AG04449 (cell line): ENCODE measurements around the gene GCNA.

Experiments
- CTCF ChIA-PET: fragments of 350-600 bp; formaldehyde crosslinking; extraction: SDS; loops from one replicate; lab custom pipeline; 2021; ENCODE audit warnings: antibody characterized with exemption; lab: Yijun Ruan, JAX
- POLR2A ChIA-PET: fragments of 400-600, 350-600 bp; formaldehyde crosslinking; extraction: SDS; loops from one replicate; lab custom pipeline; 2020; ENCODE audit warnings: antibody characterized with exemption, inconsistent platforms; lab: Yijun Ruan, JAX
- DNase-seq: peaks from one replicate; pipeline ENCODE4 v3.0.0-alpha.2; 2010; ENCODE audit warnings: low read depth, low spot score
- H3K4me3 ChIP-seq: 2 replicates; pipeline ENCODE4 v1.5.1; 2011; ENCODE audit warnings: low read depth, mild to moderate bottlenecking, control low read depth, low read length
- TF ChIP-seq, protein P1 (sequence below): IDR thresholded peaks from one replicate; pipeline ENCODE4 v1.5.1; 2011; ENCODE audit warnings: mild to moderate bottlenecking, moderate library complexity, low read length, control low read depth, inconsistent platforms; ENCODE audit not compliant: insufficient read depth; ENCODE audit errors: missing control alignments

The GCNA gene

DNA sequence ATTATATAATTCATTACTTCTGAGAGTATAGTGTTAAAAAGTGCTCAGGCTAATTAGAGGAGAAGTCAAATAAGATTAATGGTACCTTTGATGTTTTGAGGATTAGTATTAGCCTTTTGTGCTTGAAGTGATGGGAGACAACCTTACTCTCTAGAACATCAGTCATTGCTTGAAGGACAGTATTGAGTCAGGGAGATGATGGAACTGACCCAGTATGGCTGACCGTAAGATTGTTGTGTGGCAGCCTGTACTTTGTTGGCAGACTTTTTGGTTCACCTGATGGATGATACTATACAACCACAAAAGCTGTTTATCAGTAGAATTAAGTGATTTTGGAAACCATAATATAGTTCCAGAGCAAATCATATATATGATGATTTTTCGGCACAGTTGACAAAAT lies 35.4 kb upstream of the GCNA start:
- ChIA-PET POLR2A (interaction anchor here (0.6 to 2.1 kb wide), 2 partner anchors 9 to 18 kb away, joined by 3 to 18 read pairs; partner anchors contain the start of gene OGT), CTCF (no interaction called here)
- TF ChIP-seq, protein P1, sequence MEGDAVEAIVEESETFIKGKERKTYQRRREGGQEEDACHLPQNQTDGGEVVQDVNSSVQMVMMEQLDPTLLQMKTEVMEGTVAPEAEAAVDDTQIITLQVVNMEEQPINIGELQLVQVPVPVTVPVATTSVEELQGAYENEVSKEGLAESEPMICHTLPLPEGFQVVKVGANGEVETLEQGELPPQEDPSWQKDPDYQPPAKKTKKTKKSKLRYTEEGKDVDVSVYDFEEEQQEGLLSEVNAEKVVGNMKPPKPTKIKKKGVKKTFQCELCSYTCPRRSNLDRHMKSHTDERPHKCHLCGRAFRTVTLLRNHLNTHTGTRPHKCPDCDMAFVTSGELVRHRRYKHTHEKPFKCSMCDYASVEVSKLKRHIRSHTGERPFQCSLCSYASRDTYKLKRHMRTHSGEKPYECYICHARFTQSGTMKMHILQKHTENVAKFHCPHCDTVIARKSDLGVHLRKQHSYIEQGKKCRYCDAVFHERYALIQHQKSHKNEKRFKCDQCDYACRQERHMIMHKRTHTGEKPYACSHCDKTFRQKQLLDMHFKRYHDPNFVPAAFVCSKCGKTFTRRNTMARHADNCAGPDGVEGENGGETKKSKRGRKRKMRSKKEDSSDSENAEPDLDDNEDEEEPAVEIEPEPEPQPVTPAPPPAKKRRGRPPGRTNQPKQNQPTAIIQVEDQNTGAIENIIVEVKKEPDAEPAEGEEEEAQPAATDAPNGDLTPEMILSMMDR, result no peak
- DNase-seq, result no peak
- no peak overlapping the region for H3K4me3 ChIP-seq

DNA sequence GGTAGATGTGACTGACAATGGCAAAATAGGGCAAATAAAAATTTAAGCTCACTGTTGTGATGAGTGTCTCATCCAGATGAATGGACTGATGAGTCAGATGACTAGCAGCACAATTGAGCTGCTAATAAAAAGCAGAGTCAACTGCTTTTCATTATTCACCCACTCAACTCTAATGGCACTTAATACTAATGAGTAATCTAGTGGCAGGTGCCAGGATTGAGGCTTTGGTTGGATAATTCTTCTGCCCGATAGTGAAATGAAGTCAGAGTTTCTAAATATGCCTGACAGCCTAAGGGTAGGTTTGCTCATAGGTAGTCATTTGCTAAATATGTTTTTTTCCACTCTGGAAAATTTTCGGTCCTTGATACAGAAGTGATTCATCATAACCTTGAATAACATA lies 34.9 kb upstream of the GCNA start:
- TF ChIP-seq, protein P1, result no peak
- no peak for DNase-seq
- no peak overlapping the region for H3K4me3 ChIP-seq
- CTCF ChIA-PET, result no interaction called here
- POLR2A ChIA-PET, result interaction anchor here (2.1 kb wide), 1 partner anchor 10 kb away, joined by 18 read pairs; the partner anchor contains the start of gene OGT

DNA sequence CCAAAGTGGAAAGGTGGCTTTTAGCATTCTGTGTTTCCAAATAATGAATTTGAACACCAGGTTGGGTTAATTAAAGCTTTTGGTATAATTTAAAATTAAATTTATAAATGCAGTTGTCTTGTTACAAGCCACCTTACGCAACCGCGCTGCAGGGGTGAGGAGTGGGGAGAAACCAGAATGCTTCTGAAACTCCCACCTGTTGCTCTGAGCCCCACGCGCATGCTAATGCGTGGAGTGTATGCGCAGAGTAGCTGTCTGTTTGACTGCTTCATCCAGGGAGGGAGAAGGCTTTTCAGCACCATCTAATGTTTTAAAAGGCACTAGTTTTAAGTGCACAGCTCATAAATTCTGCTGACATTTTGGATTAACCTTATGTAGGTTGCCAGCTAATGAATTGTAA lies 32.9 kb upstream of the GCNA start:
- POLR2A ChIA-PET, result no interaction called here
- DNase-seq, result no peak
- TF ChIP-seq, protein P1, result no peak
- no peak overlapping the region for H3K4me3 ChIP-seq
- CTCF ChIA-PET, result no interaction called here

DNA sequence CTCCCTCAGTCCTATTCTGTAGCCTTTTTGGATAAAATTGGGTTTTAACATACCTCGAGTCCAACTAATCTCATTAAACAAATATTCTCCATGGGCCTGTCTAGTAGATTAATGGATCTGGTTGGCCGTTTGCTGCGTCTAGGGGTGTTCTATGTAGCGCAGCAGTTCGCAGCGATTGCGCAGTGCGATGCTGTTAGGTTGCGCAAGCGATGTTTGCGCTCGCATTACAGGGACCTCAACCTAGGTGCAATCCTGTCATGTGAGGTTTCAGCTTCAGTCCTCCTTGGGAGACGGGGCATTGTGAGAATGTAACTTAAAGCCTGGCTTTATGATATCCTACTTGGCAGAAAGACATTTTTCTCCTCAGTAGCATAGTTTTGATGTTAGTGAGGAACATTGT lies 31.4 kb upstream of the GCNA start:
- no peak for DNase-seq
- TF ChIP-seq, protein P1, result no peak
- CTCF ChIA-PET, result no interaction called here
- no peak overlapping the region for H3K4me3 ChIP-seq
- POLR2A ChIA-PET, result no interaction called here

DNA sequence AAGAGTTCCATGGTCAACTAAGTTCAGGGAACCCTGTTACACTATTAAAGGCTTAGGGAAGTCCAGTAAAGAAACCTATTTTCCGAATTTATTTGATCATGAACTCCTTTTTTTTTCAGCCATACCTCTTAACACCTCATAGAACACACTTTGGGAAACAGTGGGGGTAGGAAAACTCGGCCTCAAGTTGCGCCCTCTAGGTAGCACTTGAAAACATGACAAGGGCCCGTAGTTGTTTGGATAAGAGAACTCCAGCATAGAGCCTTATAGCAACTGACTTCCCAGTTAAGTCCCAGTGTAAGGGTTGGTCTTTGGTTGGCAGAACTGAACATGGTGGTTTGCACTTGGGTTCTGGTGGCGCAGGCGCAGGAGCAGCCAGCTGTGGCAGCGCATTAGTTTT lies 30.9 kb upstream of the GCNA start:
- TF ChIP-seq, protein P1, result no peak
- ChIA-PET POLR2A (no interaction called here), CTCF (no interaction called here)
- H3K4me3 ChIP-seq, result no peak overlapping the region
- no peak for DNase-seq

DNA sequence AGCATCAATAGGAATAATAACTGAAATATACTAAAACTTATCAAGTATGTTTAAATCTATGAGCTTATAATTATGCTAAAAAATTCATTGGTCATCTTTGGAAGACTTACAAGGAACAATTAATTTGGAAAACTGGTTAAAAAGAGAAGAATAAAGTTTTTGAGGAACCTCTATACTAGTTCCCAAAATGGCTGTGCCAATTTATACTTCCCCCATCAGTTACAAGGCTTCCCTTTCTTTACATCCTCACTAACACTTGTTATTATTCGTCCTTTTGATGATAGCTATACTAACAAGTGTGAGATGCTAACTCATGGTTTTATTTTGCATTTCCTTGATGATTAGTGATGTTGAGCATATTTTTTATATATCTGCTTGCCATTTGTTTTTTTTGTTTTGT lies 28.3 kb upstream of the GCNA start:
- ChIA-PET POLR2A (no interaction called here), CTCF (interaction anchor here (1.0 kb wide), 1 partner anchor 11 kb away, joined by 3 read pairs; no protein-coding TSS in a partner anchor)
- TF ChIP-seq, protein P1, result no peak
- H3K4me3 ChIP-seq, result no peak overlapping the region
- no peak for DNase-seq
